Erythroblast (primary cell): Measurements from ENCODE around the gene SOBP.
"Not testable (repeated sequence)": the region's sequence is repeated elsewhere in the genome, so short reads cannot be mapped to it uniquely, and the experiment has no call there.

Source experiments
- DNase-seq, 2 experiments: peaks; one replicate each; lab custom pipeline; 2025; lab: John Stamatoyannopoulos, UW
- GATA1 ChIP-seq: IDR thresholded peaks from 2 replicates; pipeline ENCODE4 v1.6.1; 2011; ENCODE audit warnings: low read depth, mild to moderate bottlenecking, control low read depth, low read length, moderate library complexity
- POLR2A ChIP-seq: IDR thresholded peaks from 2 replicates; pipeline ENCODE4 v1.6.1; 2011; ENCODE audit warnings: mild to moderate bottlenecking, low read length

Gene SOBP

DNA sequence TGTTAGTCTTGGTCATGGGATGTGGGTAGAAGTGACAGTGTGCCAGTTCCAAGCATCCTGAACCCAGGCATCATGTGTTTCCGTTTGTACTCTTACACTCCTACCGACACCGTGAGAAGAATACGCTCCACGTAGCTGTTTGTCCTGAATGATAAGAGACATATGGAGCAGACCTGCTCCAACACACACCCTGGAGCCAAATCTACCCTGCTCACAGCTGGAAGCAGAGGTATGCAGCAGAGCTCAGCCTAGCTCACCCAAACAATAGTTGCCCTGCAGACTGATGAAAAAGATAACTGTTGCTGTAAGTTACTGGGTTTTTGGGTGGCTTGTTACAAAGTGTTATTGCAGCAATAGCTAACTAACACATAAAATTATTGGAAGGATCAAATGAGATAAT lies 16.3 kb upstream of the SOBP start:
- TF ChIP-seq POLR2A (no peak), GATA1 (no peak)
- DNase-seq: no peak

DNA sequence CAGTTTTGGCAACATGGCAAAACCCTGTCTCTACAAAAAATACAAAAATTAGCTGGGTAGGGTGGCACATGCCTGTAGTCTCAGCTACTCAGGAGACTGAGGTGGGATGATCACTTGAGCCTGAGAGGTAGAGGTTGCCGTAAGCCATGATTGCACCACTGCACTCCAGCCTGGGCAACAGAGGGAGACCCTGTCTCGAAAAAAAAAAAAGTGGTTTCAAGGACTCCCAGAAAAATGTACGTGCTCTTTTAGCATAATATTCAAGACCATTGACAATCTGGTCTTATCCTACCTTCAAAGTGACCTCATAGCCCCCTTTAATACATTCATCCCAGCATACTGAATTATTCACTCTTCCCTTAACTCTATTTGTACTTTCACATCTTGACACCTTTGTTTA lies 14.6 kb upstream of the SOBP start:
- not testable (repeated sequence) for DNase-seq

DNA sequence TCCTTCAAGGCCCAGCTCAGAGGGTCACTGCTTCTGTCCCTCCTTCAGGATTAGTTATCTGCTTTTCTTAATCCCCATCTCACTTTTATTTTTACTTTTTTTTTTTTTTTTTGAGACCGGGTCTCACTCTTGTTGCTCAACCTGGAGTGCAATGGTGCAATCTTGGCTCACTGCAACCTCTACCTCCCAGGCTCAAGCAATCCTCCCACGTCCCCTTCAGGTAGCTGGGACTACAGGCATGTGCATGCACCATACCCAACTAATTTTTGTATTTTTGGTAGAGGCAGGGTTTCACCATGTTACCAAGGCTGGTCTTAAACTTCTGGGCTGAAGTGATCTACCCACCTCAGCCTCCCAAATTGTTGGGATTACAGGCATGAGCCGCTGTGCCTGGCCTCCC lies 14.1 kb upstream of the SOBP start:
- not testable (repeated sequence) for DNase-seq

DNA sequence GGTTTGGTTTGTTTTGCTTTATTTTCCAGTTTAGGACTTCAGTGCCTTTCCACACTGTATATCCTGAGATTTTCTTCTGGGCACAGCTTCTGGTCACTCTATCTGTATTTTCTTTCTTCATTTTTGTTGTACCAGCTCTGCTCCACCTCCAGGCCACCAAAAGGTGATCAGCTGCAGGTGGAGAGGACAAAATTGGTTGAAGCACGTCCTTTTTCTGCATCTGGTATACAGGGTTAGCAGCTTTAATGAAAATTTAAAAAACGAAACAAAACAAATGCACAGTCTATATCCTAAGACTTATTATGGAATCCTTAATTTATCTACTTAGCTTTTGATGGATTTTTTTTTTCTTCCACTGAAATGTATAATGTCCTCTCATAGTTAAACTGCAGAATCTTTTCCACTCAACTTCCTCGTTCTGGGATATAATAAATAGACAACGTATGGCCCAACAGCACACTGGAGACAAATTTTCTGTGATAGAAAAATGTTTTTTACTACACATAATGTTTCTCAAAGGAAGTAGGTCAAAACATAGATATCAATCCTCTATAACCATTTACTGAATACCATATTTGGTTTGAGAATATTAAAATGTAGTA lies 10.7 kb upstream of the SOBP start:
- no peak for TF ChIP-seq POLR2A
- TF ChIP-seq GATA1: no peak
- DNase-seq: no peak

DNA sequence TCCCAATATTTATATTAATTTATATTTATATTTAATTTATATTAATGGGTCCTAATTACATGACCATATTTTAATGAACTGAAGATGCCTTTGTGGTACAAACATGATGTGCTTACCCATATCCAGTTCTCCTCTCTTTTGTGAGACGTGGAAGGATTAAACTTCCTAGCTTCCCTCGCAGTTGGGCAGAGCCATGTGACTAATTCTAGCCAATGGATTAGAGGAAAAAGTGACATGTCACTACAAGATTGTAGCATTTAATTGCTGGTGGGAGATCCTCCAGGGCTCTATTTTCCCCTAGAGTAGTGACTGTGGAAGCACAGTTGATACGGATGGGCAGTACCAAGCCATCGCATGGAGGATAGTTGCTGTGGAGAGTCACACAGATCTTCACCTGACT lies 4.8 kb upstream of the SOBP start:
- no peak for DNase-seq
- TF ChIP-seq POLR2A (no peak), GATA1 (no peak)

DNA sequence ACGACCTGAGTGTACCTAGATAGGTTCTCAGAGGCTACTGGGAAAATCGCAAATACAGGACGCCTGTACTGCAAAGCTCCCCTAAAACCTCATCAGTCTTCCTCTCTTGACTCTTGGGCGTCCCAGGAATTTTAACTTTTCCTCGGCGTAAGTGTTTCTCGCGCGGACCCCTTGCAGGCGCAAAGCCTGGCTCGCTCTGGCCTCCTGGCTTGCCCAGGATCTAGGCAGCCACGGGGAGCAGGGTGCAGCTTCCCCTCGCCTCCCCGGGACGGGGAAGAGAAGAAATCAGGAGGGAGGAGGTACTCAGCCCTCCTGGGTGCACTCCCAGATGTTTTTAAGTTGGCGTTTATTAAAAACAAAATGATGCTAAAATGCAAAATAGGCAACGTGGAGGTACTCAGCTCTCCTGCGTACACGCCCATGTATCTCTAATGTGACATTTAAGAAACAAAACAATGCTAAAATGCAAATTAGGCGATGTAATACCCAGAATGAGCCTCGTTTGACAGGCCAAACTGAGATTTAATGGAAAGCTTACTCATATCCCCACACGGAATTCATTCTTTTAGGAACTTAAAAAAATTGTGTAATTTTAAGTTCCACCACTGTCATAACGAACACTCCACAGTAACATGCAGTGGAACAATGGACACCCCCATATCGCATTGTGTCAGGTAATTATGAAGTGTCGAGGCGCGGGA lies 1.6 kb upstream of the SOBP start:
- no peak for DNase-seq
- no peak for TF ChIP-seq GATA1
- TF ChIP-seq POLR2A: no peak

DNA sequence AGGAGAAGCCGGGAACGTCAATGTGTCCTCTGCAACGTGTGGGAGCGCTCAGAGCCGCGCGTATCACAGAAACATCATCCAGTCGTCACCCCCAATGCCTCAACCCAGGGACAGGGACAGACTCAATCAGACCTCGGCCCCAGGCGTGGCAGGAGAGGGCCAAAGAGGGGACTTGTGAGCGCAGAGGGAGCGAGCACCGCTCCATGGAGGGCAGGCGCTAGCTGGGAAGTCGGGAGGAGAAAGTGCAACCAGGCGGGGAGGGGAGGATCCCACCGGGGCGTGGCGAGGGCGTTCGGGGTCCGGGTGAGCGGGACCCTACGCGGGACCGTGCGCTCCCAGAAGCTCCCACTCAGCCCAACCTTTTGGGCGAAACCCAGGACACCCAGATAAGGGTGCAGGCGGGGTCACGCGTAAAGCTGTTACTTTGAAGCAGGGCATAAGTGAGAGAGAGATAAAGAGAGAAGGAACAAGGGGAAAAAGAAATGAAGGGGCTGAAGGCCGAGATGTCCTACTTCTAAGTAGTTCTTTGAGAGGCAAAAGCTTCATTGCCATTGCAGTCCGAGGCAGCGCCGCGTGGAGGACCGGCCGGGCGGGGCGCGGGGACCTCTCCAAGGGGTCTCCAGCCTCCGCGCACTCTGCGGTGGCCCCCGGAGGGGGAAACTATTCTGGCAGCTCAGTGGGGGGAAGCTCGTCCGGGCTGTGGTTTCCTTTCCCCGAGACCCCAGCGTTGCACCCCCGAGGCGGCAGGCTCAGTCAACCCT lies 862 bp upstream of the SOBP start:
- DNase-seq: peak; percentile 49 to 72
- TF ChIP-seq POLR2A: no peak
- TF ChIP-seq GATA1: no peak

DNA sequence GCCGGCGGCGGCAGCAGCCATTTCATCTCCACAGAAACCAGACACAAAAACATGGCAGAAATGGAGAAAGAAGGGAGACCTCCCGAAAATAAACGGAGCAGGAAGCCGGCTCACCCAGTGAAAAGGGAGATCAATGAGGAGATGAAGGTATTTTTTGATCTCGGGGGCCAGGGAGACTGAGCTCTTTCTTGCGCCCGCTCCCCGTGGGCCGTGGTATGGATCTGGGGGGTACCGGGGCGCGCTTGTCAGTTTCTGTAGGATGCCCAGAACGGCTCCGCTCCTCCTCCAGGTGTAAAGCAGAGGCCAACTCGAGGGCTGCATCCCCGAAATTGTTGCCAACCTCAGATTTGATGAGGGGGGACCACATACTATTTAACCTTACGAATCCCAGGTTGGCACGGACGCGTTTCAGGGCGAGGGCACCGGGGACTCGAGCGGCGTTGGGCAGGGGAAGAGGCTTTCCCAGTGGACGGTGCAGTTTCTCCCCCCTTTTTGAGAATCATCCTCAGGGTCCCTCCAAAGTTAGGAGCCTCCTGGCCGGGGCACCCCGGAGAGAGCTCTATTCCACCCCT lies 735 bp downstream of the SOBP start:
- DNase-seq: no peak
- TF ChIP-seq GATA1: no peak
- TF ChIP-seq POLR2A: no peak

DNA sequence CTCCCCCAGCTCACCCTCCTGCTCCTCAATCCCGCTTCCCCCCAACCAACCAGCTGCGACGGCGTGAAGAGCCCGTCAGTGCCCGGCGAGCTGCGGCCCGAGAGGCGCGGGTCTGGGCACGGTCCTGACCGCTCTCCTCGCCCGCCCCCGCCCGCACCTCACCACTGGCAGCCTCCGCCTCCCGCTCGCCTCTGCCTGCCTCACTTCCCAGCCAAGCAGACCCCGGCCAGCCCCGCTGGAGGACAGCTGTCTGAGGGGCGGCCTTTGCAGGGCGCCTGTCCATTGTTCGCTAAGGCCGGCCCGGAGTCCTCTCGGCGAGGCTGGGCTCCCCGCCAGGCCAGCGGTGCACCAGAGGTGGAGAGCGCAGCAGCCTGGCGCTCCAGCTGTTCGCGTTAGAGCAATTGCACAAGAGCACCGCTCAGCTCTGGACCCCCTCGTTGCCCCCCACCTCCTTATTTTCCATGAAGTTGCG lies 1.3 kb downstream of the SOBP start:
- TF ChIP-seq POLR2A (no peak), GATA1 (no peak)

DNA sequence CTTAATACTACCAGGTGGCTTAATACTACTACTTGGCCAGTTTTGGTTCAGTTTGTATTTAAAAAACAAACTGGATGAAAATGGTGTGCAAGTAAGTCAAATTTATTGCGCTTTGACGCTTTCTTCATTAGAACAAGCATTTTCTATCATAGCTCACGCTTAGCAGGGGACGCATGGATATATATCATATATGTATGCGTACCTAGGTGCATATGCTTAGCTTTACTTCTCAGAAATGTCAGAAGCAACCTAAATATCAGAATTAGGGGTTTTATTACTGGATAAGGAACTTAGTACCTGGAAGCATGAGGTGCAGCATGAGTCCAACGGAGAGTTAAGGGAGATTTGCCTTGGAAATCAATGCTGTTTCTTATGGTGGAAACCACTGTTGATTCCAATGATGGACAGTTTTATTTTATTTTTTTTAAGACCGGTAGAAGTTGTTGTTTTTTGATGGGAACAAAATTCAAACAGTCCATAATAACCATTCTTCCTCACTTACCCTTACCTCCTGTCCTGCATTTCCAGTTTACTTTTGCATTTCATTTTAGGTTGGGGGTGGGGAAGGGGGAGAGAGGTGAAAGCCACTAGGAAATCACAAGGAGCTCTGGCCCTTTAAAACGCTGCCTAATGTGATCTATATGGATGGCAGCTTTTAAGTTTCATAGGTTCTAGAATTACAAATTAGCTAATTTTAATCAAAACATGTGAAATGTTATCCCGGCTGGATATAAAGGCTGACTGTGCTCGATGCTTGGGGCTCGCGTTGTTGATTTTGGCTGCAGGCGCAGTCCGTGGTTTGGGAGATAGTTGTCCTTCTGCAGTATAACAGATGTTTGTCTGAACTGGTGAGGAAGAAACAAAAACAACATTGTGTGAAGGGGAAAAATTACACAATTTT lies 2.1 kb downstream of the SOBP start:
- DNase-seq: no peak
- TF ChIP-seq GATA1 (no peak), POLR2A (no peak)

More for the DNA sequence above, 1.3 kb downstream of the SOBP start:
- peak; percentile 14 to 28 for DNase-seq

DNA sequence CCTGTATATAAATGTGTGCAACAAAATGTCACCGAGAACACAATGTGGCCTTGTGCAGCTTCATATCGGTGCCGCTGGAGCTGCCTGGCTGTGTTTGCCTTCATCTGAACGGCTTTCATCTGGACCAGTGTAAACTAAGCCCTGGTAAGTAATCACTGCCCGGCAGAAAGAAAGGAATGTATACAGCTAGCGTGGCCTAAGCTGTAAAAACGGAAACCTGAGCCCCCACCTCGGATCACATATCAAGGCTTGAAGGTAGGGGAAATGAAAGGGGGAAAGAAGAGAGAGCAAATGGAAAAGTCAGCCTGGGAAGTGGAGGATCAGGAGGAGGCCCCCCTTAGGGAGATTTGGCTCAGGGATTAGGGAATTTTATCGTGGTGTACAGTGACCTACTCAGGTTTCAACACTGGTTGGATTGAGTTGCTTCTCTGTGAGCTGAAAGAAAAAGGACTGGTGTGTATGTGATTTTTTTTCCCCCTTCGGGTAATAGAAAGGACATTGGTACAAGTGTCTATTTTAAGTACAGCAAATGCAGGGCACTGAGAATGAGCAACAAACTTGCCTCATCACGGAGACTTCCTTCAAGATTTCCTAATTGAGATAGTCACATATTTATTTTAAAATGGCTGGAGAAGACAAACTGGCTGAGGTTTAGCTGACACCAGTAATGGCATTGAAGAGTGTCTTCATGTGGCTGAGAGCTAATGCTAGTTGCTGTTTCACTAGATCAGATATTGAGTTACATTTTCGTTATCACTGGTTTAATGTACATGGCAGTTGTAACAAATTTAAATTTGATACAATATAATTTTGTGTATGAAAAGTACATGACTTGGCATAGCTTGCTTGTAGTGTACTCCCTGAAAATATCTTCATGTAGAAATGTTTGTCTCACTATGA lies 3.5 kb downstream of the SOBP start:
- TF ChIP-seq GATA1: no peak
- TF ChIP-seq POLR2A: no peak

DNA sequence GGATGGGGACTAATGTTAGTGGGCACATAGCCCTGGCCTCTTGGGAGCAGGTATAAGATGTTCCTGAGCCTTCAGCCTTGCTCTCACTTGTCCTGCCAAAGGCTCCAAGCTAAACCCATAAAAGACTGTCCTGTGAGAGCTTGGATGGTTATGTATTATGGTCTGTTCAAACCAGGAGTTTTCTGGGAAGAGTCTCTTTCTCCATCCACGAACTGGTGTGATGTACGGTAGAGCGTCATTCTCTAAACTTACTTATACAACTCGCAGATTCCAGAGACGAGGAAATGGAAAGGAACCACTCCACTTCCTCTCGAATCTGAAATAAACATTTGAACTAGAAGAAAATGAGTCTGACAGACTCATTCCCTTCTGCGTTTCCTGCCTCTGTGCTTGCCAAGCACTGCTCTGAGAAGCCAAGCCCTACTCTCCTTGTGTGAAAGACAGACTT lies 5.3 kb downstream of the SOBP start:
- TF ChIP-seq GATA1 (no peak), POLR2A (no peak)

More for the DNA sequence above, 3.5 kb downstream of the SOBP start:
- DNase-seq: no peak

DNA sequence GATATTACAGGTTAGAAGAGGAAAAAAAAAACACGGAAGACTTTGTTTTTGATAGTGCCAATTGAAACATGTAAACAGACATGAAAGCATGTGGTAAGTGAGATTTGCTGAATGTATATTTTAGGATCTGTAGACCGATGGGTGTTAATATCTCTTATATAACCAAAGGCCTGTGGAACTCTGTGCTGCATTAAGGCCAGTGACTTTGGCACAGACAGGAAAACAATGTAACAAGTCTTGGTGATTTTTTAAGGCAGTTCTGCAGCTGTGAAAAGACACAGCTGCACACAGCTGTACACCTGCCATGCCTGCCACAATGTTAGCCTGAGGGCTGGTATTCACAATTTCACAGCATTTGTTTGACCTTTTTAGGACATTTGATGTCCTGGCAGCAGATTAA lies 6.1 kb downstream of the SOBP start:
- DNase-seq: no peak
- TF ChIP-seq POLR2A (no peak), GATA1 (no peak)

More for the DNA sequence above, 5.3 kb downstream of the SOBP start:
- no peak for DNase-seq
